GM13977 (cell line): ENCODE data around the gene TEPSIN.

Source experiments
- DNase-seq: peaks from one replicate; pipeline ENCODE4 v3.0.0; 2012; ENCODE audit warnings: low spot score
- in situ Hi-C: fragments of 300-500 bp; cut with MboI; formaldehyde crosslinking; loops from one replicate; pipeline ENCODE4 v1.12.0; 2022; ENCODE audit warnings: low sequenced_read_pairs, low pct_unique_long_range_greater_than_20kb, mixed read lengths, inconsistent platforms; ENCODE audit not compliant: unreplicated experiment
- TF ChIP-seq, protein P1 (sequence below): IDR thresholded peaks from 2 replicates; pipeline ENCODE4 v1.5.1; 2012; ENCODE audit warnings: mild to moderate bottlenecking, control low read depth; ENCODE audit not compliant: insufficient read depth; ENCODE audit errors: extremely low read depth, missing control alignments

TEPSIN gene

DNA sequence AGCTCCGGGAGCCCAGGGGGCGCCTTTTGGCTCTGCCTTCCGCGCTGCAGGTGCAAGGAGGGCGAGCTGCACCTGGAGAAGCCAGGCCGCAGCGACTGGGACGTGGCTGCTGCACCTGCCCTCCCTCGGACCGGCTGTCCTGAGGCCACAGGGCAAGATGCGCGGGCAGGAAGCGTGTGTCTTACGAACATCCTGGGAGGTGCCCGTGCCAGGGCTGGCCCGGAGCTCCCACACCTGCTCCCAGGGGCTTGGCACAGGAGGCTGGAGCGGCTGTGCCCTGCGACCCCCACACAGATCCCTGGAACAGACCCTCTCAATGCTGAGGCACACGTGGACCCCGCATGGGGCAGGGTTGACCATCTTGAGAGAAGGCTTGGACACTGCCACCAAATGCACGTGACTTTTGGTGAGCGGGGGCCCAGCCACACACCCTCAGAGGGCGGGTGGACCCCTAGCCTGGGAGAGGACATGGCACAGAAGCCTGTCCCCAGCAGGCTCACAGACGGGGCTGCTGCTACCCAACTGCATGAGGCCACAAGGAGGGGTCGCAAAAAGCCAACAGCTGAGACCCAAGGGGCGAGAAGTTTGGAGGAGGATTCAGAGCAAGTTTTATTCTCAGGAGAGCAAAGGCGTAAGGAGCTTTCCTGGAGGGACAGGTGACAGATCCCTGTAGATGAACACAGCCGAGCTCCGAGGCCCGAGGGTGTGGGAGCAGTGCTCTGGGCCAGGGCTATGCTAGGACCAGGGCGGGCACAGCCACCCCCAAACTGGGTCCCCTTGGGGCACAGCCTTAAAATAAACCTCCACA is 11.6 kb upstream of the TEPSIN start:
- TF ChIP-seq, protein P1, sequence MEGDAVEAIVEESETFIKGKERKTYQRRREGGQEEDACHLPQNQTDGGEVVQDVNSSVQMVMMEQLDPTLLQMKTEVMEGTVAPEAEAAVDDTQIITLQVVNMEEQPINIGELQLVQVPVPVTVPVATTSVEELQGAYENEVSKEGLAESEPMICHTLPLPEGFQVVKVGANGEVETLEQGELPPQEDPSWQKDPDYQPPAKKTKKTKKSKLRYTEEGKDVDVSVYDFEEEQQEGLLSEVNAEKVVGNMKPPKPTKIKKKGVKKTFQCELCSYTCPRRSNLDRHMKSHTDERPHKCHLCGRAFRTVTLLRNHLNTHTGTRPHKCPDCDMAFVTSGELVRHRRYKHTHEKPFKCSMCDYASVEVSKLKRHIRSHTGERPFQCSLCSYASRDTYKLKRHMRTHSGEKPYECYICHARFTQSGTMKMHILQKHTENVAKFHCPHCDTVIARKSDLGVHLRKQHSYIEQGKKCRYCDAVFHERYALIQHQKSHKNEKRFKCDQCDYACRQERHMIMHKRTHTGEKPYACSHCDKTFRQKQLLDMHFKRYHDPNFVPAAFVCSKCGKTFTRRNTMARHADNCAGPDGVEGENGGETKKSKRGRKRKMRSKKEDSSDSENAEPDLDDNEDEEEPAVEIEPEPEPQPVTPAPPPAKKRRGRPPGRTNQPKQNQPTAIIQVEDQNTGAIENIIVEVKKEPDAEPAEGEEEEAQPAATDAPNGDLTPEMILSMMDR = no peak
- no peak for DNase-seq
- in situ Hi-C loops = no loop called here

- in situ Hi-C loops = no loop called here
- no peak for DNase-seq
- TF ChIP-seq, protein P1 = no peak
These were observed 10.6 kb upstream of the TEPSIN start for GRCh38 chr17:81249223-81250040.

DNA sequence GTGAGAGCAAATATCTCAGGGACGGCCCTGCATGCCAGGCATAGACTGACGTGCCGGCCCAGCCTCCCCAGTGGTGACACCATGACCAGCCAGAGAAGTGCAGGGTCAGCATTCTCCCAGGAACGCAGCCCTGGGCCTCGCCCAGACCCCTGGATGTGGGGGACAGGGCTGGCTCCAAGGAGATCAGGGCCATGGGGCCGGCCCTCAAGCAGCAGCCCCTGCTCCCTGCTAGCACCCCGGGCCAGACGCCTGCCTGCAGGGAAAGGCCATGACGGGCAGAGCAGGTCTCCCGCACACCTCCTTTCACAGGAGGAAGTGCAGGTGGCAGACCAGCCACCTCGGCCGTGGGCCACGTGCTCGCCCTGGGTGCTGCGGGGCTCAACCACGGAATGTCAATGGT is 9.8 kb upstream of the TEPSIN start:
- DNase-seq = no peak
- TF ChIP-seq, protein P1 = no peak
- in situ Hi-C loops = no loop called here

- no peak for DNase-seq
- TF ChIP-seq, protein P1 = no peak
- in situ Hi-C loops = no loop called here
These were observed 8.6 kb upstream of the TEPSIN start for GRCh38 chr17:81247339-81247990.

DNA sequence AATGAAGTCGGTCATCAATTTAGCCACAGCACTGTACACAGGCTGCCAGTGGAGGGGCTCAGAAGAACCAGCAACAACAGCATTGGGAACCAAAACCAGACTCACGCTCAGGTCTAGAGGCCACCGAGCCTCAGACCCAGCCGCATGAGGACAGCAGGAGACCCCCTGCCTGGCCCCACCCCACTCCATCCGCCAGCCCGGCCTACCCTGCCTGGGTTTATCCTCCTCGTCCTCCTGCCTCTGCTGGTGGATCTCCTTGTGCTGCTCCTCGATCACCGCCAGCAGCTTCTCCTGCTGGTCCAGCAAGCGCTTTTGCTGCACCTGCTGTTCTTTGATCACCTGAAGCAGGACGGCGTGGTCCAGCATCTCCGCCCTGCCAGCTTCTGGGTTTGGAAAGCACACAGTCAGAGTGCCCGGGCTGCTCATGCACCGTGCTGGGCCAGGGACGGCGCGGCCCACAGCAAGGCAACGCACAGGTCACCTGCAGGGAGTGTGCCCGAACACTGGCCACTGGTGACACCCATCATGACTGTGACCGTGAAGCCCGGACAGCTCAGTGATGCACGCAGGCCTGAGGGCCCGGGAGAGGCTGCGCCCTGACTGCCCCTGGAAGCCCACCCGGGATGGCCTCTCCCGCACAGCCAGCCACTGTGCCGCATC is 8.0 kb upstream of the TEPSIN start:
- in situ Hi-C loops = no loop called here
- DNase-seq = no peak
- TF ChIP-seq, protein P1 = no peak

- TF ChIP-seq, protein P1 = no peak
- DNase-seq = no peak
- in situ Hi-C loops = no loop called here
These were observed 7.5 kb upstream of the TEPSIN start for GRCh38 chr17:81246343-81246670.
